ENCODE results near the gene SAMD14. TPM values are rescaled to one million over a fixed set of nuclear protein-coding genes. Genes with fewer than 3 reads are reported as not detected.

Gene SAMD14
- polyA plus RNA-seq (2012; ENCODE audit: low read depth, missing spikeins): 0.72 TPM

- DNase-seq (ENCODE audit: insufficient read length, low spot score) (peak; percentile 67), FAIRE-seq (peak; percentile 33)
- TF ChIP-seq SPI1 (IDR thresholded peaks at IDR 0.05; ENCODE audit: low read depth, low read length) (no peak), POU2F2 (IDR thresholded peaks at IDR 0.05; ENCODE audit: low read depth, low read length) (no peak), PAX5 (IDR thresholded peaks at IDR 0.05; ENCODE audit: insufficient read depth, low read length, severe bottlenecking) (no peak), TAF1 (IDR thresholded peaks at IDR 0.05; ENCODE audit: low read depth, low read length) (no peak), POLR2A (IDR thresholded peaks at IDR 0.05; ENCODE audit: low read depth, low read length) (no peak), POLR2AphosphoS5 (IDR thresholded peaks at IDR 0.05; ENCODE audit: low read depth, low read length) (no peak)
These were observed at the start of gene SAMD14 for GRCh38 chr17:50129728-50130558. Gene SAMD14, minus strand, starts transcription at chr17:50130160. Its CDS starts 5,201 bp downstream, at chr17:50124959.

GRCh38 chr17:50177983-50178834 lies 48.2 kb upstream of the SAMD14 start:
- peak; percentile 84 for FAIRE-seq
- peak; percentile 68 for DNase-seq (ENCODE audit: insufficient read length, low spot score)
- no peak for TF ChIP-seq POLR2A (IDR thresholded peaks at IDR 0.05; ENCODE audit: low read depth, low read length)
- TF ChIP-seq SPI1 (IDR thresholded peaks at IDR 0.05; ENCODE audit: low read depth, low read length): no peak
- TF ChIP-seq PAX5 (IDR thresholded peaks at IDR 0.05; ENCODE audit: insufficient read depth, low read length, severe bottlenecking): no peak
- TF ChIP-seq POLR2AphosphoS5 (IDR thresholded peaks at IDR 0.05; ENCODE audit: low read depth, low read length): no peak
- no peak for TF ChIP-seq TAF1 (IDR thresholded peaks at IDR 0.05; ENCODE audit: low read depth, low read length)
- no peak for TF ChIP-seq POU2F2 (IDR thresholded peaks at IDR 0.05; ENCODE audit: low read depth, low read length)

GRCh38 chr17:50177476-50177875 lies 47.5 kb upstream of the SAMD14 start:
- DNase-seq (ENCODE audit: insufficient read length, low spot score) (no peak), FAIRE-seq (no peak)
- TF ChIP-seq TAF1 (IDR thresholded peaks at IDR 0.05; ENCODE audit: low read depth, low read length) (no peak), POU2F2 (IDR thresholded peaks at IDR 0.05; ENCODE audit: low read depth, low read length) (no peak), POLR2AphosphoS5 (IDR thresholded peaks at IDR 0.05; ENCODE audit: low read depth, low read length) (no peak), POLR2A (IDR thresholded peaks at IDR 0.05; ENCODE audit: low read depth, low read length) (no peak), PAX5 (IDR thresholded peaks at IDR 0.05; ENCODE audit: insufficient read depth, low read length, severe bottlenecking) (no peak), SPI1 (IDR thresholded peaks at IDR 0.05; ENCODE audit: low read depth, low read length) (no peak)

GRCh38 chr17:50176559-50177357 lies 46.8 kb upstream of the SAMD14 start:
- no peak for TF ChIP-seq POLR2A (IDR thresholded peaks at IDR 0.05; ENCODE audit: low read depth, low read length)
- TF ChIP-seq PAX5 (IDR thresholded peaks at IDR 0.05; ENCODE audit: insufficient read depth, low read length, severe bottlenecking): no peak
- no peak for TF ChIP-seq POU2F2 (IDR thresholded peaks at IDR 0.05; ENCODE audit: low read depth, low read length)
- TF ChIP-seq TAF1 (IDR thresholded peaks at IDR 0.05; ENCODE audit: low read depth, low read length): no peak

GRCh38 chr17:50175035-50175807 lies 45.3 kb upstream of the SAMD14 start:
- TF ChIP-seq POU2F2 (IDR thresholded peaks at IDR 0.05; ENCODE audit: low read depth, low read length) (no peak), SPI1 (IDR thresholded peaks at IDR 0.05; ENCODE audit: low read depth, low read length) (no peak), POLR2AphosphoS5 (IDR thresholded peaks at IDR 0.05; ENCODE audit: low read depth, low read length) (no peak), TAF1 (IDR thresholded peaks at IDR 0.05; ENCODE audit: low read depth, low read length) (no peak), POLR2A (IDR thresholded peaks at IDR 0.05; ENCODE audit: low read depth, low read length) (no peak), PAX5 (IDR thresholded peaks at IDR 0.05; ENCODE audit: insufficient read depth, low read length, severe bottlenecking) (no peak)
- DNase-seq (ENCODE audit: insufficient read length, low spot score) (no peak), FAIRE-seq (no peak)

More at GRCh38 chr17:50176559-50177357, 46.8 kb upstream of the SAMD14 start:
- FAIRE-seq: no peak
- DNase-seq (ENCODE audit: insufficient read length, low spot score): no peak

GRCh38 chr17:50174444-50174843 lies 44.5 kb upstream of the SAMD14 start:
- TF ChIP-seq TAF1 (IDR thresholded peaks at IDR 0.05; ENCODE audit: low read depth, low read length): no peak
- no peak for TF ChIP-seq POLR2A (IDR thresholded peaks at IDR 0.05; ENCODE audit: low read depth, low read length)
- no peak for TF ChIP-seq SPI1 (IDR thresholded peaks at IDR 0.05; ENCODE audit: low read depth, low read length)
- no peak for TF ChIP-seq PAX5 (IDR thresholded peaks at IDR 0.05; ENCODE audit: insufficient read depth, low read length, severe bottlenecking)
- no peak for TF ChIP-seq POU2F2 (IDR thresholded peaks at IDR 0.05; ENCODE audit: low read depth, low read length)
- TF ChIP-seq POLR2AphosphoS5 (IDR thresholded peaks at IDR 0.05; ENCODE audit: low read depth, low read length): no peak
- FAIRE-seq: peak; percentile 23
- DNase-seq (ENCODE audit: insufficient read length, low spot score): no peak

GRCh38 chr17:50173335-50173941 lies 43.5 kb upstream of the SAMD14 start:
- FAIRE-seq (no peak), DNase-seq (ENCODE audit: insufficient read length, low spot score) (no peak)
- TF ChIP-seq POU2F2 (IDR thresholded peaks at IDR 0.05; ENCODE audit: low read depth, low read length) (no peak), TAF1 (IDR thresholded peaks at IDR 0.05; ENCODE audit: low read depth, low read length) (no peak), SPI1 (IDR thresholded peaks at IDR 0.05; ENCODE audit: low read depth, low read length) (no peak), POLR2AphosphoS5 (IDR thresholded peaks at IDR 0.05; ENCODE audit: low read depth, low read length) (no peak), PAX5 (IDR thresholded peaks at IDR 0.05; ENCODE audit: insufficient read depth, low read length, severe bottlenecking) (no peak), POLR2A (IDR thresholded peaks at IDR 0.05; ENCODE audit: low read depth, low read length) (no peak)

Data from GM12891 (cell line).